DND-41 (cell line): Measurements from ENCODE around the gene RHEX.

Experiments
- ATAC-seq: fragments of 200-7000 bp; cut with Tn5 transposase; 3 replicates; pipeline ENCODE4 v1.9.1; 2021; ENCODE audit warnings: low read depth; ENCODE audit not compliant: insufficient read depth
- DNase-seq: peaks from one replicate; pipeline ENCODE4 v3.0.0-alpha.2; 2020
- H2AFZ ChIP-seq: 2 replicates; pipeline ENCODE4 v1.6.0; 2012; ENCODE audit warnings: low read depth, low read length
- H3K27ac ChIP-seq: 2 replicates; pipeline ENCODE4 v1.5.1; 2012; ENCODE audit warnings: low read length, inconsistent platforms
- H3K27me3 ChIP-seq: fragments of 200-600 bp; sonication (generic); 2 replicates; pipeline ENCODE4 v1.6.0; 2012; ENCODE audit warnings: low read length, mild to moderate bottlenecking, inconsistent platforms; ENCODE audit not compliant: insufficient read depth, poor library complexity
- H3K36me3 ChIP-seq: 2 replicates; pipeline ENCODE4 v1.5.1; 2012; ENCODE audit warnings: low read length, inconsistent platforms; ENCODE audit not compliant: insufficient read depth
- H3K4me1 ChIP-seq: 2 replicates; pipeline ENCODE4 v1.5.1; 2012; ENCODE audit warnings: mild to moderate bottlenecking, low read length; ENCODE audit not compliant: insufficient read depth
- H3K4me2 ChIP-seq: 2 replicates; pipeline ENCODE4 v1.6.0; 2012; ENCODE audit warnings: mild to moderate bottlenecking, moderate library complexity, low read length, inconsistent platforms; ENCODE audit not compliant: insufficient read depth
- H3K4me3 ChIP-seq, 2 experiments: fragments of 200-600 bp in 1 of 2; shearing (Covaris generic) in 1 of 2; 2 replicates each; pipeline ENCODE4 v1.5.1; 2012 to 2016; ENCODE audit warnings: inconsistent platforms in 2 of 2, low read length in 2 of 2, mild to moderate bottlenecking in 2 of 2, low read depth in 1 of 2, moderate library complexity in 1 of 2
- H3K79me2 ChIP-seq: 2 replicates; pipeline ENCODE4 v1.6.0; 2012; ENCODE audit warnings: low read length, inconsistent platforms; ENCODE audit not compliant: insufficient read depth
- H3K9ac ChIP-seq: 2 replicates; pipeline ENCODE4 v1.6.0; 2012; ENCODE audit warnings: low read depth, mild to moderate bottlenecking, inconsistent platforms, low read length, moderate library complexity
- H3K9me3 ChIP-seq: 2 replicates; pipeline ENCODE4 v1.5.1; 2012; ENCODE audit warnings: low read length, moderate library complexity, mild to moderate bottlenecking, inconsistent platforms; ENCODE audit not compliant: insufficient read depth, severe bottlenecking
- H4K20me1 ChIP-seq: 2 replicates; pipeline ENCODE4 v1.6.0; 2012; ENCODE audit warnings: low read length; ENCODE audit not compliant: insufficient read depth
- EZH2 ChIP-seq: IDR thresholded peaks from 3 replicates; pipeline ENCODE4 v1.6.1; 2012; ENCODE audit warnings: borderline replicate concordance, low read depth, mild to moderate bottlenecking, moderate library complexity, low read length, inconsistent platforms; ENCODE audit not compliant: severe bottlenecking
- TF ChIP-seq, protein P1 (sequence below): IDR thresholded peaks from 2 replicates; pipeline ENCODE4 v1.5.1; 2012; ENCODE audit warnings: borderline replicate concordance, low read length, moderate library complexity, mild to moderate bottlenecking; ENCODE audit not compliant: poor library complexity, severe bottlenecking; ENCODE audit errors: extremely low read depth

Gene RHEX

DNA sequence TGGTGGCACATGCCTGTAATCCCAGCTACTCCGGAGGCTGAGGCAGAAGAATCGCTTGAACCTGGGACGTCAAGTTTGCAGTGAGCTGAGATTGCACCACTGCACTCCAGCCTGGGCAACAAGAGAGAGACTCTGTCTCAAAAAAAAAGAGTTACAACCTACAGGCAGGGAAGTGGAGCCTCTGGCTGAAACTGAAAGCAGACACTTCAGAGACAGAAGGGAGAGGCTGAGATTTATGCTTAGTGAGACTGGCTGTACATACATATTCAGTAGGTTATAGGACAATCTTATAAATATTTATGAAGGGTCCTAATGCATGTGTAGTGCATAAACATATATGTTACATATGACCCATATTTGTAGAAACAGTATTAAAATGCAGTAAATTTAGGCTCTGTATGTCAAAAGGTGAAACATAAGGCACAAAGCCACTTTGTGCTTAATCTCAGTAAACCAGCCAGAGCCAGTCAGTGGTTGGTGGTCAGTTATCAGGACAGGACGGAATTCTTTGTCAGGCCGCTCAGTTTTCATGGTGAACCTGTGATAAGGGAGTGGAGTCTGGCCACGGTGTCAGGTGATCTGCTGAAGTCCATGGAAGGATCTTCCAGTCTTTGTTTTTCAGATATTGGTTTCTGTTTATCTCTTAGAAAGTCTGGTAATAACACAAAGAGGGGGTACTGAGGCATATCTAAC is 13.7 kb downstream of the RHEX start:
- Histone ChIP-seq H3K27me3 (peaks cover 13% of the 10 kb centered on the region), H4K20me1 (no peaks in the 10 kb centered on the region), H3K27ac (no peak overlapping the region), H3K4me1 (no peaks in the 10 kb centered on the region), H3K4me3 (no peak overlapping the region), H2AFZ (no peak overlapping the region), H3K36me3 (no peaks in the 10 kb centered on the region), H3K4me2 (no peak overlapping the region), H3K9ac (no peak overlapping the region), H3K9me3 (no peaks in the 10 kb centered on the region), H3K79me2 (no peaks in the 10 kb centered on the region)
- DNase-seq, result no peak
- ATAC-seq, result no peak
- no peak for TF ChIP-seq EZH2
- TF ChIP-seq, protein P1, sequence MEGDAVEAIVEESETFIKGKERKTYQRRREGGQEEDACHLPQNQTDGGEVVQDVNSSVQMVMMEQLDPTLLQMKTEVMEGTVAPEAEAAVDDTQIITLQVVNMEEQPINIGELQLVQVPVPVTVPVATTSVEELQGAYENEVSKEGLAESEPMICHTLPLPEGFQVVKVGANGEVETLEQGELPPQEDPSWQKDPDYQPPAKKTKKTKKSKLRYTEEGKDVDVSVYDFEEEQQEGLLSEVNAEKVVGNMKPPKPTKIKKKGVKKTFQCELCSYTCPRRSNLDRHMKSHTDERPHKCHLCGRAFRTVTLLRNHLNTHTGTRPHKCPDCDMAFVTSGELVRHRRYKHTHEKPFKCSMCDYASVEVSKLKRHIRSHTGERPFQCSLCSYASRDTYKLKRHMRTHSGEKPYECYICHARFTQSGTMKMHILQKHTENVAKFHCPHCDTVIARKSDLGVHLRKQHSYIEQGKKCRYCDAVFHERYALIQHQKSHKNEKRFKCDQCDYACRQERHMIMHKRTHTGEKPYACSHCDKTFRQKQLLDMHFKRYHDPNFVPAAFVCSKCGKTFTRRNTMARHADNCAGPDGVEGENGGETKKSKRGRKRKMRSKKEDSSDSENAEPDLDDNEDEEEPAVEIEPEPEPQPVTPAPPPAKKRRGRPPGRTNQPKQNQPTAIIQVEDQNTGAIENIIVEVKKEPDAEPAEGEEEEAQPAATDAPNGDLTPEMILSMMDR, result no peak

DNA sequence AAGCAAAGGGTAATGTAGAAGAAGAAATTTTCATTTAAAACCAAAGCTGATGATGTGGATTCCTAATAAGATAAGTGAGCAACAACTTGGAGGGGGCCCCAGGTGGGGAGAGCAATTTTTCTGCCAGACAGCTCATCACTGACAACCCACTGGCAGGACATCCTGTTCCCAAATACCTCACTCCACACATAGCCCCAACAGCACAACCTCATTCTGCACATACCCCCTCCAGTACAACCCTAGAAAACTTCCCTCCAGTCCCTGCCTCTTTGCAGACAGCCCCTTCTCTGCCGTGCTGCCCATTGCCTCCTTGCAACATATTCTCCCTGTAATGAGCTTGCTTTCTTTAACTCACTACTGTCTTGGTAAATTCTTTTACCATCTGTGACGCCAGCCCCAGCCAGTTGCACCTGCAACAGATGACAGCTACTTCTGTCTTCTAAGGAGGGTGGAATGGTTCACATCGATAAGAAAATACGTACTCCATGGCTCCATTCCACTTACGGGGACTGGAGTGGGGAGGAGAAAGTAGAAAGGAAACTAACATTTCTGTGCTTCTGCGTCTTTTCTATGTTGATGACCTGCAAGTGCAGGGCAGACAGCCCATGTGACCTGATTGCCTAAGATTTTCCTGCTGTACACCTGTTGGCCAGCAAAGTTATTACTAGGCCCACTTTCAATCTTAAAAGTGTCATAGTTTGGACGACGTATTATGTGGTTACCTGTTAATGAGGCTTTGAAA is 14.7 kb downstream of the RHEX start:
- H3K27ac ChIP-seq, result no peak overlapping the region
- no peaks in the 10 kb centered on the region for H3K36me3 ChIP-seq
- no peaks in the 10 kb centered on the region for H3K4me1 ChIP-seq
- no peak overlapping the region for H3K4me3 ChIP-seq
- ATAC-seq (no peak), DNase-seq (no peak)
- no peaks in the 10 kb centered on the region for H4K20me1 ChIP-seq
- H2AFZ ChIP-seq, result no peak overlapping the region
- H3K79me2 ChIP-seq, result no peaks in the 10 kb centered on the region
- H3K9ac ChIP-seq, result no peak overlapping the region
- no peaks in the 10 kb centered on the region for H3K9me3 ChIP-seq
- TF ChIP-seq, protein P1, result no peak
- no peak for TF ChIP-seq EZH2
- H3K27me3 ChIP-seq, result peaks cover 13% of the 10 kb centered on the region
- no peak overlapping the region for H3K4me2 ChIP-seq

DNA sequence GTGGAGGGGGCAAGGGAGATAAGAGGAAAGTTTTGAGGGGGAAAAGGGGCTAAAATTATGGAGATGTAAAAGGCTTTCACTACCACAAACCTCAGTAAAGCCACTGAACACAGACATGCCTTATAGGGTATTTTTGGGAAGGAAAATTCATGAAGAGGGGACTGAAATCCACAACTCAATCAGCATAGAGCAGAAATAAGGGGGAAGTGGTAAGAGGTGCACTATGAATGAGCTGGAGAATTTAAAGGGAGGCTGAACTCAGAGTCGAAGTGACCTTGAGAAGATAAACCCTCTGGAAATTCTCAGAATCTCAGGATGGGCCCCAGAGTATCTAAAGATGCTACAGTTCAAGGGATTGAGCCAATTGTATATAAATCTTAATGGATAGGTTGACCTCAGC is 15.3 kb downstream of the RHEX start:
- ATAC-seq, result no peak
- TF ChIP-seq, protein P1, result no peak
- no peak for TF ChIP-seq EZH2
- no peaks in the 10 kb centered on the region for H3K36me3 ChIP-seq
- H3K4me3 ChIP-seq, result no peak overlapping the region
- H3K4me2 ChIP-seq, result no peak overlapping the region
- no peaks in the 10 kb centered on the region for H4K20me1 ChIP-seq
- no peak overlapping the region for H3K27ac ChIP-seq
- peaks cover 13% of the 10 kb centered on the region for H3K27me3 ChIP-seq
- no peaks in the 10 kb centered on the region for H3K4me1 ChIP-seq
- H2AFZ ChIP-seq, result no peak overlapping the region
- no peak overlapping the region for H3K9ac ChIP-seq
- DNase-seq, result no peak
- H3K9me3 ChIP-seq, result no peaks in the 10 kb centered on the region
- H3K79me2 ChIP-seq, result no peaks in the 10 kb centered on the region
